GM21390 (cell line): Measurements from ENCODE around the gene RAD51B.
"Not testable (repeated sequence)": the region's sequence is repeated elsewhere in the genome, so short reads cannot be mapped to it uniquely, and the experiment has no call there.

ENCODE experiments used
- ATAC-seq: cut with Tn5 transposase; IDR thresholded peaks from one replicate; pipeline ENCODE4 v1.9.1; 2021; ENCODE audit not compliant: unreplicated experiment

Gene RAD51B

DNA sequence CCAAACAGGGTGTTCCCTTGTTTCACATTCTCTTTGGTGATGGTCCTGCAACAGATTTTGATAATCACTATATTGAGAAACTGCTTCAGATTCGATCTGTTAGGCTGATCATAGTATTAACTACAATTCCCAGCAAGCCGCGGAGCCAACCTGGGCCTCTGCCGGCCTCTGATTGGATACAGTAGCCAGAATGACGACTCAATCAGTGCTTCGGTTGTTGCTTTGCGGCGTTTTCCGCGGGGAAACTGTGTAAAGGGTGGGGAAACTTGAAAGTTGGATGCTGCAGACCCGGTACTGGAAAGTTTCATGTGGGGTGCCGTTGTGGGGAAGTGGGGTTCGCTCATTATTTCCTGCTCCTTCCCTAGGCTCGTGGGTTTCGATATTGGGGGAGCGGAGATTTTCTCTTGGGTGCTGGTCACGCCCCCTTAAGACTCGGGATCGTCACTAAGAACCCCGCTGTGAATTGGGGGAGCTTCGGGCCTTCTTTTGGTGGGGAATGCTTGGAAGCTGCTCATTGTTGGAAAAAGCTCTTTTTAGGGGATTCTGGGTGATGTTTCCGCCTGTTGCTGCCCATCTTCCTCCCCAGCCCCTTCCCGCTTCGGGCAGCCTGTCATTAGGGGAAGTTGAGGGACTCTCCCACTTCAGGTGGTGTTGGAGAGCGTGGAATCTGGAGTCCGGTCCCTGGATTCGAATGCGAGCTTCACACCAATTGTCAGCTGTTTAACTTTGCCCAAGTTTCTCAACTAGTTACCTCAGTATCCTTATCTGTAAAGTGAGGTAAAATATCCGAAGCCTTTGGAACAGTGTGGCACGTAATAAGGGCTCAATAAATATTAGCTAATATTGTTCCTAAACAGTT, at the start of gene RAD51B:
RAD51B (plus strand) TSS at position 217 of the 859 bp plus-strand sequence.
- ATAC-seq, result peak; percentile 47

- no peak for ATAC-seq
Observed at GRCh38 chr14:67773844-67774377, 45.7 kb upstream of the RAD51B start.

DNA sequence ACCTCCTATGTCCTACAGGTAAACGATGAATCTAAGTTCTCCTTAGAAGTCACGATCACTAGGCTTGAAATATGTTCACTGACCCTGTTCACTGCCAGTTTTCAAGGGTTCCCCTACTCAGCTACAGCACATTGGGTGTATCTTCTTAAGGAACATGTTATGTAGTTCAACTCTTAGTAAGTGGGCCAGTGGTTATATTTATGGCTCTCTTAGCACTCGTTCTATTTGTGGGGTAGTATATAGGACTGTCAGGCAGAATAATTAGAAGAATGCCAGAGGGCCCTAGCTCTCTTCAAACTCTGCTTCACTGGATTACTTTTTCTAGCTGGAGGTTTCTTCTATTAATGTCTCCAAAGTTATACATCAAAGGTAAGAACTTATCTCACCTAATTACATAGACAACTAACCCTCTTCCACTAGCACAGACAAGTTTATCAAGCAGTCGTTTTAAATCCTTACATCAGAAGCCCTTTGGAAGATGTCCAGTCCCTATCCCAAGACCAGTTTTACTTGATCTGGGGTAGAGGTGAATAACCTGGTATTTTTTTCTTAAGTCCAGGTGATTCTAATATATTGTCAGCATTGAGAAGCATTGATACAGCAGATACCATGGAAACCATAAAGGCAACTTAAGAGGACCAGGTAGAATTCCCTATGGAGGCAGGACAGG, 42.8 kb upstream of the RAD51B start:
- no peak for ATAC-seq

- no peak for ATAC-seq
Observed at GRCh38 chr14:67778792-67779191, 40.8 kb upstream of the RAD51B start.

- ATAC-seq, result no peak
Observed at GRCh38 chr14:67782090-67782489, 37.5 kb upstream of the RAD51B start.

DNA sequence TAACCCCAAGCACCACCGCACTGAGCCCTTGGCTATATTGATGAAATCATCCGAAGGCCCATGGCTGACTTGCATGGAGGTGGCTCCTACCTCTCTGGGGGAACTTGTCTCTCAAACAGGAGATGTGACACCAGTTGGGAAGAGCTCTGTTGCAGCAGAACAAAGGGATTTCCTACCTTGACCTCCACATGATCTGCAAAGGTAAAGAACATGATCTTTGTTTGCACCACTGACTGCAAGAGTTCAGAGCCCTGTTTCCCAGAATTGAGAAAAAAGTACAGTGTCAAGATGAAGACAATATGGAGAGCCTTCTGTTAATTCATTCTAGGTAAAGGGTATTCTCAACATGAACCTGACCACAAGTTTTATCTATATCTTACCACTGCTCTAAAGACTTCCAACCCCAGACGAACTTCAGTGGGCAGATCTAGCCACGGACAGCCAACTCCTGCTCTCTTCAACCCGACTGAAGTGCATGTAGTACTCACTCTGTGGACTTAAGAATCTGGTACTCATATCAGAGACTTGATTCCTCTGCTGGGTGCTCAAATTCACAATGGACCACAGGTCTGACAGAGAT, 35.2 kb upstream of the RAD51B start:
- no peak for ATAC-seq

DNA sequence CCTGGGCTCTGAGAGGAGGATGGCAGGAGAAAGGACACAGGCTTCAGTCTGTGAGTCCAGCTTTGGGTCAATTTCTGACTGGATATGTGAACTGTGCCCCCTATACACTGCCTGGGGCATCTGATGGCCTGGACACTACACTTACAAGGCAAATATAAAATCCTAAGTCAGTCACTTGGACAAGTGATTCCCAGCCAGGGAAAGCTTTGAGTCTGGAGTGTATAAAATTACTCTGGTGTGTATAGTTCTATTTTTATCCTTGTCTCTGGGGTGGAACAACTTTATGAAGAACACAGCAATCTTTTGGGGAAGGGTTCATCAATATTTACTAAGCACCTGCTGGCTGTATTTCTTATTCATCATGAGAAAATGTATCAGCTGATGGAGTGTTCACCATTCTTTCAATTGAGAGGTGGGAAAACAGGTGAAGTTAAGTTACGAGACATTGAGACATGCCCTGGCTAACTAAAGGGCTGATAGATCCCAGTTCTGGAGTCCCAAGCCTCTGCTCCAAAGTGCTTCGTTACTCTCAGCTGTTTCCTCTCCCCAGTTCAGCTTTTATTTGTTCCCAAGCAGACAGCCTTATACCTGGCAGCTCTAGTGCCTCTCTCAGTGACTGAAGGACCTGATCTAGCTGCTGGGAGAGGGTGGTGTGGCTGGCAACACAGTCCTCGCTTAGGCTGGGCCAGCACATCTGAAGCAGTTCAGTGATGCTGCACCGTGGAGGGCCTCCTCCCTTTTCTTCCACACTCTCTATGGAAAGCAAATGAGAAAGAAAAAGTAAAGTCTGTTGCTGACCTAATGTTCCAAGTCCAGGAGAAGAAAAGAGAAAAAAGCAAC, 34.1 kb upstream of the RAD51B start:
- no peak for ATAC-seq

DNA sequence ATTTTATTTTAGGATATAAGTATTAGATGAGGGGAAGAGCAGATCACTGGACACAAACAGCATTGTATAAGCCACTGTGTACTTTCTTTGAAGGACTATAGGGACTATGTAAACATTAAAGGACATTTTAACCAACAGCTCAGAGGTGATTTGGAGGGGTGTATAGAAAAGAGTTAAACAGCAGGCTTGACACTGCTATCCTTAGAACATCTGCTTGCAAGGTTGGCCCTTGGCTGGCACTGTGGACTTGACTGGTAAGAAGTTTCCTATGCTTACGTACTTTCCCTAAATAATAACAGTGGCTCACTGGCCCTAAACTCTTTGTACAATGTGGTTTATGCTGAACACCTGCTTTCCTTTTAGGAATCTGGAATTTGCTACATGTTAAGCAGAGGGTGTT, 31.9 kb upstream of the RAD51B start:
- no peak for ATAC-seq

- ATAC-seq, result no peak
Observed at GRCh38 chr14:67798731-67799130, 20.8 kb upstream of the RAD51B start.

- no peak for ATAC-seq
Observed at GRCh38 chr14:67800743-67801142, 18.8 kb upstream of the RAD51B start.

GRCh38 chr14:67806246-67806645, 13.3 kb upstream of the RAD51B start:
- no peak for ATAC-seq

DNA sequence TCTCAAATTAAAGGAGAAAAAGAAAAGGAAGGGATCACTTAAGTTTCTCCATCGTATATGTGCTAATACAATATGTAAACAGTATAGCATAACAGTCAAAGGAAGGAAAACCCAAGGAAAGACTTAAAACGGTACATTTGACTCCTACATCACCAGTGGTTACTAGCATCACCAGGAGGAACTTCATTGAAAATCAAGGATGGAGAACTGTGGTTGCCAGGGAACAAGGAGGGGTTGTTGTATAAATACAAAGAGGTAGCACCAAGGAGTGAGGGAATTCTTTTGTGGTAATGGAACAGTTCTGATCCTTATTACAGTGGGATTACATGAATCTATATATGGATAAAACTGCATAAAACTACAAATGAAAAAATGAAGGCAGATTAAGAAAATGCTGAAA, 4.8 kb upstream of the RAD51B start:
- no peak for ATAC-seq

GRCh38 chr14:67815573-67816225, 3.9 kb upstream of the RAD51B start:
- no peak for ATAC-seq

DNA sequence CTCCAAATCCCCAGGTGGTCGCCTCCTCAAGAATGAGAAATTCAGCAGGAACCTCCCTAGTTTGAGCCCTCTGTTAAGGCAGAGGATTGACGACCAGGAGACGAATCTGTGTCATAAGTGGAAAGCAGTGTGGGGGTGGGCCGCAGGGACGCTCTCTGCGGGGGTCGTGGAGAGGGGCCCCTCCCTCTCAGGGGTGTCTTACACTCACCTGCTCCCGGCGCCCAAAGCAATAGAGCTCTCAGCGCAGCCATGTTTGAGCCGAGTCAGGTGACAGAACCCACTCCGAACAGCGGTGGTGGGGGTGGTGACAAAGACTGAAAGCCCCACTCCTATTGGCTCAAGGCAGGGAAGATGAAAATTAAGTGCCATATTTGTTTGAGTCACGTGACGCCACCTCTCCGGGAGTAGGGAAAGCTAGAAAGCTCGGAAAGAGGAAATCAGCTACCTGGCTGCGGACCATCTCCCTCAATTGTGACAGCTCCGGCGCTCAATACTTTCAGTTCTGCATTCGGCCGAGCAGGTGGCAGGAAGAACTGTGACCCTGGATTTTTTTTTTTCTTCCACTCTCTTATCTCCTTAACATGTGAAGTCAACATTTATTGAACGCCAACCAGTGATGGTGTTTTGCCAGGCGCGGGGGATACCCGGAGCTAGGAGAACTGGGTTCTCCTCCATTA, 3.1 kb upstream of the RAD51B start, which contains the start of gene ZFYVE26:
ZFYVE26 (minus strand) TSS at position 265 of the 677 bp plus-strand sequence. CDS start 627 bp downstream, outside the sequence.
- ATAC-seq, result peak; percentile 81

GRCh38 chr14:67817750-67818438, 1.7 kb upstream of the RAD51B start:
- ATAC-seq, result no peak

DNA sequence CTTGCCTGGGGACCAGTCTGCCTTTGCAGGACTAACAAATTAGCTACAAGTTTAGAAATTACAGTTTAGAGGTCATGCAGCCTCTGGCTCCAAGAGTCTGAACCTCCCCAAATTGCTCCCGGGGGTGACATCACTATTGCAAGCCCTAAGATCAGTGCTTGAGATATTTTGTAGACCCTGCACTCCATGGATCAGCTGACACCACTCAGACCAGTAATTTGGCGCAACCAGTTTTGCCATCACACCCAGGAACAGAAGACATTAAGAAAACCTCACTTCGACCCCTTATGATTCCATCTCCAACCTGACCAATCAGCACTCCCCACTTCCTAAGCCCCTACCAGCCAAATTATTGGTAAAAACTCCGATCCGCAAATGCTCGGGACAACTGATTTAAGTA, 1.1 kb upstream of the RAD51B start:
- not testable (repeated sequence) for ATAC-seq

DNA sequence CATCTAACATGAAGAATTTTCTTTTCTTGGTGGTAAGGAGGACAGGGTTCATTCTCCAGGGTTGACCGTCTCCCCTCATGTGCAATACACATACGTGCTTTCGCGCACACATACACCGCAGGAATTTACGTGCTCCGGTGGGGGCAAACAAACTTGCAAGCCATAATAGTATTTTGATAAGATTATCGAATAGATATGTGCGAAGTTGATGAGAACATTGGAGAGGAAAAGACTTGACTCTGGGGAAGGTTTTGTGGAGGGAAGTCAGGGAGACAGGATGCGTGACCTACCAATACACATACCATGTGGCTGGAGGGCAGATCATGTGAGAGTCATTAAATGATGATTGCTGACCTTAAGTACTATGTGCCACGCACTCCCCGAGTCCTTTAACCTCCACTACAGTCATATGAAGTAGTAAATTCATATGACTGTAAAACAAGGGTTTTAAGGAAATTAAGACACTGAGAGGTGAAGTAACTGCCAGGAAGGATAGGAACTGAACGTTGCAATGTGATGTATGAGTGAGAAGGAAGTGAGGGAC, 921 bp downstream of the RAD51B start:
- no peak for ATAC-seq

- ATAC-seq, result no peak
Observed at GRCh38 chr14:67821121-67821520, 1.5 kb downstream of the RAD51B start.

- ATAC-seq, result no peak
Observed at GRCh38 chr14:67831113-67831512, 11.5 kb downstream of the RAD51B start.
